NB4 (cell line): ENCODE measurements around the gene IGSF1.

Source experiments
- DNase-seq: peaks from one replicate; pipeline ENCODE4 v3.0.0; 2010; ENCODE audit warnings: low read depth
- H3K4me3 ChIP-seq: one replicate; pipeline ENCODE4 v1.5.1; 2011; ENCODE audit warnings: mild to moderate bottlenecking, low read depth, low read length, moderate library complexity
- CTCF ChIP-seq: IDR thresholded peaks from one replicate; pipeline ENCODE4 v1.5.1; 2012; ENCODE audit warnings: low read depth, low read length
- MAX ChIP-seq: IDR thresholded peaks from 2 replicates; pipeline ENCODE4 v1.6.1; 2011; ENCODE audit warnings: low read depth, low read length
- MYC ChIP-seq: IDR thresholded peaks from 2 replicates; pipeline ENCODE4 v1.6.1; 2011; ENCODE audit warnings: low read depth, low read length
- POLR2A ChIP-seq: IDR thresholded peaks from 2 replicates; pipeline ENCODE4 v1.6.1; 2011; ENCODE audit warnings: mild to moderate bottlenecking; ENCODE audit not compliant: insufficient read length; ENCODE audit errors: extremely low read depth

Gene IGSF1

GRCh38 chrX:131298846-131299245 lies 9.7 kb upstream of the IGSF1 start:
- H3K4me3 ChIP-seq = no peak overlapping the region
- no peak for DNase-seq
- TF ChIP-seq CTCF = no peak
- TF ChIP-seq POLR2A = no peak
- TF ChIP-seq MAX = no peak
- no peak for TF ChIP-seq MYC

- DNase-seq = no peak
- H3K4me3 ChIP-seq = no peak overlapping the region
- no peak for TF ChIP-seq CTCF
- TF ChIP-seq MYC = no peak
- TF ChIP-seq POLR2A = no peak
- no peak for TF ChIP-seq MAX
Measured at GRCh38 chrX:131298036-131298435, 8.9 kb upstream of the IGSF1 start.

GRCh38 chrX:131289527-131289926 lies 421 bp upstream of the IGSF1 start:
- H3K4me3 ChIP-seq = no peak overlapping the region
- TF ChIP-seq MAX (no peak), CTCF (no peak), POLR2A (no peak), MYC (no peak)
- no peak for DNase-seq

GRCh38 chrX:131288188-131288587 lies 918 bp downstream of the IGSF1 start:
- DNase-seq = no peak
- no peak overlapping the region for H3K4me3 ChIP-seq
- TF ChIP-seq MYC = no peak
- TF ChIP-seq POLR2A = no peak
- TF ChIP-seq CTCF = no peak
- no peak for TF ChIP-seq MAX

- H3K4me3 ChIP-seq = no peak overlapping the region
- TF ChIP-seq POLR2A (no peak), CTCF (no peak), MAX (no peak), MYC (no peak)
- no peak for DNase-seq
Measured at GRCh38 chrX:131287560-131288179, 1.4 kb downstream of the IGSF1 start.

GRCh38 chrX:131279617-131280016 lies 9.5 kb downstream of the IGSF1 start:
- H3K4me3 ChIP-seq = no peak overlapping the region
- TF ChIP-seq MAX (no peak), MYC (no peak), CTCF (no peak)
- DNase-seq = no peak
